Ishikawa (cell line): ENCODE results near the gene POLR1E.
A peak's percentile ranks its signal among the peaks of the same experiment; 100 is the strongest.

Experiments
- CEBPB ChIP-seq: IDR thresholded peaks from 2 replicates; pipeline ENCODE4 v1.6.1; 2012
- CREB1 ChIP-seq: IDR thresholded peaks from 2 replicates; pipeline ENCODE4 v1.6.1; 2012; ENCODE audit warnings: low read depth
- EGR1 ChIP-seq: IDR thresholded peaks from 2 replicates; pipeline ENCODE4 v1.6.1; 2012
- EP300 ChIP-seq: IDR thresholded peaks from 2 replicates; pipeline ENCODE4 v1.6.1; 2012; ENCODE audit warnings: borderline replicate concordance
- FOXM1 ChIP-seq: IDR thresholded peaks from 2 replicates; pipeline ENCODE4 v1.6.1; 2012; ENCODE audit warnings: low read depth, borderline replicate concordance
- NFIC ChIP-seq: IDR thresholded peaks from 2 replicates; pipeline ENCODE4 v1.6.1; 2012
- RAD21 ChIP-seq: IDR thresholded peaks from 2 replicates; pipeline ENCODE4 v1.6.1; 2012; ENCODE audit warnings: low read depth
- TAF1 ChIP-seq: IDR thresholded peaks from 2 replicates; pipeline ENCODE4 v1.6.1; 2012; ENCODE audit warnings: low read depth, mild to moderate bottlenecking
- TCF12 ChIP-seq: IDR thresholded peaks from 2 replicates; pipeline ENCODE4 v1.6.1; 2012; ENCODE audit warnings: low read depth
- TEAD4 ChIP-seq: IDR thresholded peaks from 2 replicates; pipeline ENCODE4 v1.6.1; 2012
- YY1 ChIP-seq: IDR thresholded peaks from 2 replicates; pipeline ENCODE4 v1.6.1; 2012; ENCODE audit warnings: low read depth
- ZBTB7A ChIP-seq: IDR thresholded peaks from 2 replicates; pipeline ENCODE4 v1.6.1; 2012; ENCODE audit warnings: low read depth
- TF ChIP-seq, protein P1 (sequence below): IDR thresholded peaks from 2 replicates; pipeline ENCODE4 v1.6.1; 2012
- TF ChIP-seq, protein P2 (sequence below): IDR thresholded peaks from 2 replicates; pipeline ENCODE4 v1.6.1; 2012
- TF ChIP-seq, protein P3 (sequence below): IDR thresholded peaks from 2 replicates; pipeline ENCODE4 v1.6.1; 2012; ENCODE audit warnings: low read depth, mild to moderate bottlenecking

Gene POLR1E

DNA sequence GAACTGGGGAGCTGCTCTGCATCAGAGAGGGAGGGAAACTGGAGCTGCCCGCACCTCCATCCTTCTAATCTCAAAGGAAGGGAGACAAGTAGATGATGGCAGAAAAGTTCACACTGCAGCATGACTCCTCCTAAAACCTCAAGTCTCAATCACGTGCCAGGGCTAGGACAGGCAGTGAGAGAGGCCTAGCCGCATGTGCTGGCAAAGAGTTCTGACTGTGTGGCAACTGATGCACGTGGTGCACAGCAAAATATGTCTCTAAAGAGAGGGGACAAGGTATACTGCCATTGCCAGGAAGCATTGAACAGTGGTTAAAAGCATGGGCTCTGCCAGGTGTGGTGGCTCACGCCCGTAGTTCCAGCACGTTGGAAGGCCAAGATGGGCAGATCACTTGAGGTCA, 52.4 kb downstream of the POLR1E start:
- TF ChIP-seq, protein P1, sequence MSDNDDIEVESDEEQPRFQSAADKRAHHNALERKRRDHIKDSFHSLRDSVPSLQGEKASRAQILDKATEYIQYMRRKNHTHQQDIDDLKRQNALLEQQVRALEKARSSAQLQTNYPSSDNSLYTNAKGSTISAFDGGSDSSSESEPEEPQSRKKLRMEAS, result no peak
- TF ChIP-seq ZBTB7A, result no peak
- no peak for TF ChIP-seq TAF1
- no peak for TF ChIP-seq TEAD4
- TF ChIP-seq EP300, result no peak
- no peak for TF ChIP-seq CEBPB
- TF ChIP-seq NFIC, result no peak
- no peak for TF ChIP-seq YY1
- TF ChIP-seq EGR1, result no peak
- TF ChIP-seq, protein P2, sequence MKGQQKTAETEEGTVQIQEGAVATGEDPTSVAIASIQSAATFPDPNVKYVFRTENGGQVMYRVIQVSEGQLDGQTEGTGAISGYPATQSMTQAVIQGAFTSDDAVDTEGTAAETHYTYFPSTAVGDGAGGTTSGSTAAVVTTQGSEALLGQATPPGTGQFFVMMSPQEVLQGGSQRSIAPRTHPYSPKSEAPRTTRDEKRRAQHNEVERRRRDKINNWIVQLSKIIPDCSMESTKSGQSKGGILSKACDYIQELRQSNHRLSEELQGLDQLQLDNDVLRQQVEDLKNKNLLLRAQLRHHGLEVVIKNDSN, result no peak
- no peak for TF ChIP-seq TCF12
- no peak for TF ChIP-seq RAD21
- no peak for TF ChIP-seq CREB1
- TF ChIP-seq, protein P3, sequence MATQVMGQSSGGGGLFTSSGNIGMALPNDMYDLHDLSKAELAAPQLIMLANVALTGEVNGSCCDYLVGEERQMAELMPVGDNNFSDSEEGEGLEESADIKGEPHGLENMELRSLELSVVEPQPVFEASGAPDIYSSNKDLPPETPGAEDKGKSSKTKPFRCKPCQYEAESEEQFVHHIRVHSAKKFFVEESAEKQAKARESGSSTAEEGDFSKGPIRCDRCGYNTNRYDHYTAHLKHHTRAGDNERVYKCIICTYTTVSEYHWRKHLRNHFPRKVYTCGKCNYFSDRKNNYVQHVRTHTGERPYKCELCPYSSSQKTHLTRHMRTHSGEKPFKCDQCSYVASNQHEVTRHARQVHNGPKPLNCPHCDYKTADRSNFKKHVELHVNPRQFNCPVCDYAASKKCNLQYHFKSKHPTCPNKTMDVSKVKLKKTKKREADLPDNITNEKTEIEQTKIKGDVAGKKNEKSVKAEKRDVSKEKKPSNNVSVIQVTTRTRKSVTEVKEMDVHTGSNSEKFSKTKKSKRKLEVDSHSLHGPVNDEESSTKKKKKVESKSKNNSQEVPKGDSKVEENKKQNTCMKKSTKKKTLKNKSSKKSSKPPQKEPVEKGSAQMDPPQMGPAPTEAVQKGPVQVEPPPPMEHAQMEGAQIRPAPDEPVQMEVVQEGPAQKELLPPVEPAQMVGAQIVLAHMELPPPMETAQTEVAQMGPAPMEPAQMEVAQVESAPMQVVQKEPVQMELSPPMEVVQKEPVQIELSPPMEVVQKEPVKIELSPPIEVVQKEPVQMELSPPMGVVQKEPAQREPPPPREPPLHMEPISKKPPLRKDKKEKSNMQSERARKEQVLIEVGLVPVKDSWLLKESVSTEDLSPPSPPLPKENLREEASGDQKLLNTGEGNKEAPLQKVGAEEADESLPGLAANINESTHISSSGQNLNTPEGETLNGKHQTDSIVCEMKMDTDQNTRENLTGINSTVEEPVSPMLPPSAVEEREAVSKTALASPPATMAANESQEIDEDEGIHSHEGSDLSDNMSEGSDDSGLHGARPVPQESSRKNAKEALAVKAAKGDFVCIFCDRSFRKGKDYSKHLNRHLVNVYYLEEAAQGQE, result no peak
- no peak for TF ChIP-seq FOXM1

DNA sequence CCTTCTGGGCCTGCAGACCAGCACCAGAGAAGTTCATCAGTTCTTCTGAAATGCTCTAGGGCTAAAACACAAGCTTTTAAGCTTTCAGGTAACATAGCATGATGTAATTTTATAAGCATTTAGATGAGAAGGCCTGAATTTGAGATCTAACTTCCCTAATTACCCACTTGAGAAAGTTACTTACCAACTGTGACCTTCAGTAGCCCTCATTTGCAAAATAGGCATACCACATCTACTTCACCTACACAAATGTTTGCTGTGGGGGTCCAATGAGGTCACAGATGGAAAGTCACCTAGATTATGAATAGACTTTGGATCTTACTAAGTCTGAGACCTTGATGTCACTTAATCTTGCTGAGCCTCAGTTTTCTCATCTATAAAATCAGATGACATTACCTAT, 53.9 kb downstream of the POLR1E start:
- TF ChIP-seq YY1 (no peak), TCF12 (no peak), ZBTB7A (no peak), FOXM1 (no peak), CEBPB (no peak), TEAD4 (no peak), TAF1 (no peak), CREB1 (no peak)
- TF ChIP-seq, protein P1, result no peak

DNA sequence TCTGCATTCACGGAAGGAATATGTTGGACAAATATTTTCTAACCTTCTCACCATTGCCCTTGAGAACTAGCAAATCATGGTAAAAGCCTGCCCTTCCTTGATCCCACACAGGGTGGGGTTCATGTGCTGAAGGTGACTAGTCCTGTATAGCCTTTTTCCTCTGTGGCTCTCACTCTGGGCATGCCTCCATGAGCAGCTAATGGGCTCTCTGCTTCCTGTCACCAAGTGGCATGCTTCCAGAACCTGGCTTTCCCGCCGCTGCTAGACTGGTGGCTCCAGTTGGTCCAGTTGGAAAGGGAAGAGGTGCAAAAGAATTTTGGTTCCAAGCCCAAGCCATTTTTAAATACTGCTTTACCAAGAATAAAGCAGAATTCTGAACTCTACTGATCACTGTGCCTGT, 54.9 kb downstream of the POLR1E start:
- peak; percentile 54; the same call in 1 of the 2 replicates for TF ChIP-seq FOXM1
- no peak for TF ChIP-seq ZBTB7A
- no peak for TF ChIP-seq CEBPB
- TF ChIP-seq, protein P3, result no peak
- TF ChIP-seq, protein P2, result 0 out of 2 replicates have a peak, but pooled peaks have one; percentile 20
- peak; percentile 55 for TF ChIP-seq RAD21
- peak; percentile 71 for TF ChIP-seq YY1
- TF ChIP-seq, protein P1, result peak; percentile 84
- TF ChIP-seq CREB1, result no peak; the same call in 1 of the 2 replicates
- TF ChIP-seq TEAD4, result peak; percentile 68
- TF ChIP-seq TCF12, result peak; percentile 79
- no peak for TF ChIP-seq EGR1
- peak; percentile 78 for TF ChIP-seq EP300
- peak; percentile 98 for TF ChIP-seq NFIC
- no peak for TF ChIP-seq TAF1

DNA sequence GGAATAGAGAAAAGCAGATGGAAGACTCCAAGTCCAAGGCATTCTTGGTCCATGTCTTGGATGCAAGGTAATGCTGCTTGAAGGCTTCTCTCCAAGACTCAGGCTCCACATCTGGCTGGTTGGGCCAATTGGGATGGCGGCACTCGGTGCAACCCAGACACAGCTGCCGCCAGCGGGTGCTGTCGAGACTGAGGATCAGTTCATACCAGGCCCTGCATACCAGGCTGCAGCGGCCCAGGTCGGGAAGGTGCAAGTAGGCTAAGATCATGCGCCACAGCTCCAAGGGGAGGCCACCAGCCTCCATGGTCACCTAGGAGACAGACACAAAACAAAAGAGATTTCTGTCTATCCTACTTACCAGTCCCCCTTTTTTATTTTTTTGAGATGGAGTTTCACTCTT, 55.7 kb downstream of the POLR1E start:
- TF ChIP-seq RAD21 (no peak), TEAD4 (no peak), YY1 (no peak), TAF1 (no peak), EGR1 (no peak), CEBPB (no peak), NFIC (no peak), TCF12 (no peak), EP300 (no peak), ZBTB7A (no peak), CREB1 (no peak)
- TF ChIP-seq, protein P2, result no peak
- TF ChIP-seq, protein P1, result no peak
- TF ChIP-seq, protein P3, result no peak
